HUES6 (cell line): ENCODE results near the gene ZFYVE19.

Experiments used
- H3K27ac ChIP-seq: 2 replicates; pipeline ENCODE4 v1.7.0; 2013; ENCODE audit warnings: low read depth, mild to moderate bottlenecking, low read length, inconsistent platforms
- H3K27me3 ChIP-seq: 2 replicates; pipeline ENCODE4 v1.6.1; 2013; ENCODE audit warnings: low read length; ENCODE audit not compliant: control insufficient read depth, insufficient read depth
- H3K36me3 ChIP-seq: 2 replicates; pipeline ENCODE4 v1.6.1; 2013; ENCODE audit warnings: low read length; ENCODE audit not compliant: control insufficient read depth, insufficient read depth
- H3K4me1 ChIP-seq: 2 replicates; pipeline ENCODE4 v1.6.1; 2013; ENCODE audit warnings: low read length; ENCODE audit not compliant: control insufficient read depth, insufficient read depth
- H3K4me3 ChIP-seq: 2 replicates; pipeline ENCODE4 v1.5.1; 2013; ENCODE audit warnings: low read depth, low read length
- H3K9ac ChIP-seq: one replicate; pipeline ENCODE4 v1.6.1; 2013; ENCODE audit warnings: mild to moderate bottlenecking, low read length
- H3K9me3 ChIP-seq: 2 replicates; pipeline ENCODE4 v1.6.1; 2013; ENCODE audit warnings: low read depth, low read length; ENCODE audit not compliant: control insufficient read depth, insufficient read depth

ZFYVE19 gene

GRCh38 chr15:40841741-40842140 is 34.9 kb downstream of the ZFYVE19 start:
- no peaks in the 10 kb centered on the region for H3K9me3 ChIP-seq
- peaks cover 6% of the 10 kb centered on the region; the same call in 1 of the 2 replicates for H3K36me3 ChIP-seq
- peaks cover 22% of the 10 kb centered on the region for H3K4me1 ChIP-seq
- H3K9ac ChIP-seq: no peak overlapping the region
- H3K27me3 ChIP-seq: peaks cover 26% of the 10 kb centered on the region; the same call in 1 of the 2 replicates
- H3K4me3 ChIP-seq: no peak overlapping the region
- no peak overlapping the region for H3K27ac ChIP-seq

- peak overlapping the region; percentile 34 for H3K9ac ChIP-seq
- H3K27ac ChIP-seq: no peak overlapping the region
- H3K9me3 ChIP-seq: no peaks in the 10 kb centered on the region
- H3K4me1 ChIP-seq: peaks cover 33% of the 10 kb centered on the region
- H3K4me3 ChIP-seq: peak overlapping the region; percentile 69
- peaks cover 13% of the 10 kb centered on the region; the same call in 1 of the 2 replicates for H3K36me3 ChIP-seq
- peaks cover 26% of the 10 kb centered on the region; the same call in 1 of the 2 replicates for H3K27me3 ChIP-seq
Observed at GRCh38 chr15:40843261-40843884, 36.5 kb downstream of the ZFYVE19 start.

GRCh38 chr15:40843885-40844695 is 37.2 kb downstream of the ZFYVE19 start, which contains the start of gene SPINT1:
Gene SPINT1 (plus strand): TSS chr15:40844048. CDS start chr15:40844555, 507 bp downstream.
- Histone ChIP-seq H3K4me3 (peak within 1 kb of the TSS; percentile 69), H3K9me3 (no peaks in the 10 kb centered on the region), H3K27me3 (peaks cover 26% of the 10 kb centered on the region; the same call in 1 of the 2 replicates), H3K27ac (peak within 1 kb of the TSS; percentile 64), H3K36me3 (peaks cover 15% of the 10 kb centered on the region; the same call in 1 of the 2 replicates), H3K9ac (peak within 1 kb of the TSS; percentile 34), H3K4me1 (peaks cover 33% of the 10 kb centered on the region)

- no peaks in the 10 kb centered on the region for H3K9me3 ChIP-seq
- peaks cover 26% of the 10 kb centered on the region; the same call in 1 of the 2 replicates for H3K27me3 ChIP-seq
- H3K27ac ChIP-seq: peak overlapping the region; percentile 64; the same call in 1 of the 2 replicates
- H3K4me3 ChIP-seq: peak overlapping the region; percentile 69
- H3K36me3 ChIP-seq: peaks cover 15% of the 10 kb centered on the region; the same call in 1 of the 2 replicates
- H3K4me1 ChIP-seq: peaks cover 33% of the 10 kb centered on the region
- peak overlapping the region; percentile 34 for H3K9ac ChIP-seq
Observed at GRCh38 chr15:40844696-40845030, 37.8 kb downstream of the ZFYVE19 start.

- H3K9ac ChIP-seq: peak overlapping the region; percentile 43
- H3K4me1 ChIP-seq: peaks cover 33% of the 10 kb centered on the region
- peaks cover 26% of the 10 kb centered on the region; the same call in 1 of the 2 replicates for H3K27me3 ChIP-seq
- H3K36me3 ChIP-seq: peaks cover 15% of the 10 kb centered on the region; the same call in 1 of the 2 replicates
- peak overlapping the region; percentile 69 for H3K4me3 ChIP-seq
- no peaks in the 10 kb centered on the region for H3K9me3 ChIP-seq
- no peak overlapping the region for H3K27ac ChIP-seq
Observed at GRCh38 chr15:40845036-40845435, 38.1 kb downstream of the ZFYVE19 start.

GRCh38 chr15:40845511-40846284 is 38.8 kb downstream of the ZFYVE19 start:
- peaks cover 26% of the 10 kb centered on the region; the same call in 1 of the 2 replicates for H3K27me3 ChIP-seq
- peak overlapping the region; percentile 49 for H3K9ac ChIP-seq
- peak overlapping the region; percentile 69 for H3K4me3 ChIP-seq
- H3K9me3 ChIP-seq: no peaks in the 10 kb centered on the region
- H3K4me1 ChIP-seq: peaks cover 33% of the 10 kb centered on the region
- H3K27ac ChIP-seq: no peak overlapping the region
- H3K36me3 ChIP-seq: peaks cover 20% of the 10 kb centered on the region

GRCh38 chr15:40846841-40847222 is 39.9 kb downstream of the ZFYVE19 start:
- peaks cover 27% of the 10 kb centered on the region for H3K36me3 ChIP-seq
- H3K4me1 ChIP-seq: peaks cover 33% of the 10 kb centered on the region
- H3K27ac ChIP-seq: peak overlapping the region; percentile 9; the same call in 1 of the 2 replicates
- peak overlapping the region; percentile 39 for H3K4me3 ChIP-seq
- peak overlapping the region; percentile 49 for H3K9ac ChIP-seq
- H3K9me3 ChIP-seq: no peaks in the 10 kb centered on the region
- H3K27me3 ChIP-seq: peaks cover 24% of the 10 kb centered on the region; the same call in 1 of the 2 replicates

GRCh38 chr15:40847223-40847961 is 40.5 kb downstream of the ZFYVE19 start:
- Histone ChIP-seq H3K36me3 (peaks cover 29% of the 10 kb centered on the region), H3K4me1 (peaks cover 33% of the 10 kb centered on the region), H3K9me3 (no peaks in the 10 kb centered on the region), H3K27me3 (peaks cover 22% of the 10 kb centered on the region; the same call in 1 of the 2 replicates), H3K9ac (no peak overlapping the region), H3K4me3 (peak overlapping the region; percentile 39), H3K27ac (peak overlapping the region; percentile 9; the same call in 1 of the 2 replicates)

- no peaks in the 10 kb centered on the region for H3K9me3 ChIP-seq
- no peaks in the 10 kb centered on the region for H3K27me3 ChIP-seq
- no peak overlapping the region for H3K27ac ChIP-seq
- peaks cover 22% of the 10 kb centered on the region for H3K4me1 ChIP-seq
- H3K36me3 ChIP-seq: peaks cover 57% of the 10 kb centered on the region
- no peak overlapping the region for H3K9ac ChIP-seq
- no peak overlapping the region for H3K4me3 ChIP-seq
Observed at GRCh38 chr15:40850576-40851112, 43.8 kb downstream of the ZFYVE19 start.

- Histone ChIP-seq H3K4me1 (peaks cover 3% of the 10 kb centered on the region; the same call in 1 of the 2 replicates), H3K9me3 (no peaks in the 10 kb centered on the region), H3K27me3 (no peaks in the 10 kb centered on the region), H3K4me3 (no peak overlapping the region), H3K27ac (no peak overlapping the region), H3K36me3 (peaks cover 63% of the 10 kb centered on the region), H3K9ac (no peak overlapping the region)
Observed at GRCh38 chr15:40852529-40852928, 45.6 kb downstream of the ZFYVE19 start.
